Vagina (tissue), 2 donors: ENCODE results near the gene SFXN3. TPM values are rescaled to one million over a fixed set of nuclear protein-coding genes. Genes with fewer than 3 reads are reported as not detected.

Source experiments
- DNase-seq, 2 donors: peaks; one replicate each; pipeline ENCODE4 v3.0.0-alpha.2; 2017; ENCODE audit errors: extremely low spot score in 2 of 2
- H3K27ac ChIP-seq: fragments of 200-600 bp; sonication (generic); one replicate; pipeline ENCODE4 v1.5.1; 2019
- H3K27me3 ChIP-seq: fragments of 200-600 bp; sonication (generic); one replicate; pipeline ENCODE4 v1.5.1; 2019
- H3K36me3 ChIP-seq, 2 donors: fragments of 200-600 bp; sonication (generic); one replicate each; pipeline ENCODE4 v1.5.1; 2017 to 2019
- H3K4me1 ChIP-seq: fragments of 200-600 bp; sonication (generic); one replicate; pipeline ENCODE4 v1.5.1; 2019
- H3K4me3 ChIP-seq, 2 donors: fragments of 200-600 bp; sonication (generic); 1 replicate in 1 of 2; 2 replicates in 1 of 2; pipeline ENCODE4 v1.5.1; 2016 to 2019
- H3K9me3 ChIP-seq: fragments of 200-600 bp; sonication (generic); one replicate; pipeline ENCODE4 v1.5.1; 2019
- POLR2A ChIP-seq, 2 donors: fragments of 450-650 bp; IDR thresholded peaks; one replicate each; pipeline ENCODE4 v1.6.1; 2017; ENCODE audit warnings: antibody characterized with exemption in 2 of 2, mild to moderate bottlenecking in 2 of 2, moderate library complexity in 2 of 2
- POLR2AphosphoS5 ChIP-seq, 2 donors: sonication (generic); formaldehyde crosslinking; IDR thresholded peaks; one replicate each; pipeline ENCODE4 v1.9.0; 2017; ENCODE audit warnings: antibody characterized with exemption in 2 of 2, mild to moderate bottlenecking in 2 of 2, low read depth in 1 of 2; ENCODE audit not compliant: insufficient read depth in 1 of 2
- intact Hi-C: fragments of 100-400 bp; cut with DNase I; formaldehyde crosslinking; loops from one replicate; pipeline ENCODE4 v1.15.1; 2023
- total RNA-seq: library from RNA; depleted of rRNA; stranded (reverse); fragments of >200 nt; gene quantifications from one replicate; pipeline ENCODE4 v1.2.3, GENCODE V29; 2016
- TF ChIP-seq, protein P1 (sequence below), 3 experiments: fragments of 450-650 bp in 2 of 3; fragments of 200-600 bp in 1 of 3; sonication (generic) in 1 of 3; IDR thresholded peaks; one replicate each; pipeline ENCODE4 v1.5.1; 2017 to 2019; ENCODE audit warnings: antibody characterized with exemption in 3 of 3, mild to moderate bottlenecking in 2 of 3, moderate library complexity in 2 of 3

The SFXN3 gene
- total RNA-seq, 1 donor from 2014 or later: 95.0 TPM

DNA sequence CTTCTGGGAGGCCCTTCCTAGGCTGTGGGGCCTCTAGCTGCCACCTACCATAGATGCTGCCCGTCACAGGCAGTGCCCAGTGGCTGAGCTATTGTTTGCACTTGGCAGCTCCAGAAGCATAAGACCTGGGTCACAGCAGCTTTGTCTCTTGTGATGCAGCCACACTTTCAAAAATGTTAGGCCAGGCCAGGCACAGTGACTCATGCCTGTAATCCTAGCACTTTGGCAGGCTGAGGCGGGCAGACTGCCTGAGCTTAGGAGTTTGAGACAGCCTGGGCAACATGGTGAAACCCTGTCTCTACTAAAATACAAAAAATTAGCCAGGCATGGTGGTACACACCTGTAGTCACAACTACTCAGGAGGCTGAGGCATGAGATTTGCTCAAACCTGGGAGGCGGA, 21.3 kb downstream of the SFXN3 start:
- Histone ChIP-seq H3K36me3 (no peaks in the 10 kb centered on the region), H3K4me1 (peaks cover 20% of the 10 kb centered on the region), H3K4me3 (no peak overlapping the region), H3K27ac (no peak overlapping the region), H3K27me3 (peaks cover 8% of the 10 kb centered on the region), H3K9me3 (no peaks in the 10 kb centered on the region)
- intact Hi-C loops: no loop called here
- DNase-seq: no peak
- no peak for TF ChIP-seq POLR2A (IDR thresholded peaks at IDR 0.05)
- TF ChIP-seq POLR2AphosphoS5 (IDR thresholded peaks at IDR 0.05; ENCODE audit: insufficient read depth in 1 of 2, low read depth in 1 of 2): no peak
- TF ChIP-seq, protein P1, sequence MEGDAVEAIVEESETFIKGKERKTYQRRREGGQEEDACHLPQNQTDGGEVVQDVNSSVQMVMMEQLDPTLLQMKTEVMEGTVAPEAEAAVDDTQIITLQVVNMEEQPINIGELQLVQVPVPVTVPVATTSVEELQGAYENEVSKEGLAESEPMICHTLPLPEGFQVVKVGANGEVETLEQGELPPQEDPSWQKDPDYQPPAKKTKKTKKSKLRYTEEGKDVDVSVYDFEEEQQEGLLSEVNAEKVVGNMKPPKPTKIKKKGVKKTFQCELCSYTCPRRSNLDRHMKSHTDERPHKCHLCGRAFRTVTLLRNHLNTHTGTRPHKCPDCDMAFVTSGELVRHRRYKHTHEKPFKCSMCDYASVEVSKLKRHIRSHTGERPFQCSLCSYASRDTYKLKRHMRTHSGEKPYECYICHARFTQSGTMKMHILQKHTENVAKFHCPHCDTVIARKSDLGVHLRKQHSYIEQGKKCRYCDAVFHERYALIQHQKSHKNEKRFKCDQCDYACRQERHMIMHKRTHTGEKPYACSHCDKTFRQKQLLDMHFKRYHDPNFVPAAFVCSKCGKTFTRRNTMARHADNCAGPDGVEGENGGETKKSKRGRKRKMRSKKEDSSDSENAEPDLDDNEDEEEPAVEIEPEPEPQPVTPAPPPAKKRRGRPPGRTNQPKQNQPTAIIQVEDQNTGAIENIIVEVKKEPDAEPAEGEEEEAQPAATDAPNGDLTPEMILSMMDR (IDR thresholded peaks at IDR 0.05): no peak

DNA sequence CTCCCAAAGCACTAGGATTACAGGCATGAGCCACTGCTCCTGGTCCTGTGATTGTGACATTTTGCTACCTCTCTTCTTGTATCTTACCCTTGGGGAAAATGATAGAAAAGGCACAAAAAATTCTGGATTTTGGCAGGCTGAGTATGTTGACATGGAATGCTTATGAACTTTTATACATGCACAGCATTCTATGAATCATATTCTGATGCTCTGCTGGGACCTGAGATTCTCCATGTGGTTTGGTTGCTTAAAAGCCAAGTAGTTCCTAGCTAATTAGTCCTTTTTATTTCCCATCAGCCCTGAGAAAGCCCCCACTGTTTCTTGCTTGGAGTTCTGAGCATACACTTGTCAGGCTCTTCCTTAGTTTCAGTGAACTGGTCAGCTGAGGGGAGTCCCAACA, 22.5 kb downstream of the SFXN3 start:
- intact Hi-C loops: no loop called here
- TF ChIP-seq, protein P1 (IDR thresholded peaks at IDR 0.05): no peak
- TF ChIP-seq POLR2AphosphoS5 (IDR thresholded peaks at IDR 0.05; ENCODE audit: insufficient read depth in 1 of 2, low read depth in 1 of 2) (no peak), POLR2A (IDR thresholded peaks at IDR 0.05) (no peak)
- no peak overlapping the region for H3K4me3 ChIP-seq
- H3K36me3 ChIP-seq: no peaks in the 10 kb centered on the region
- peaks cover 12% of the 10 kb centered on the region for H3K4me1 ChIP-seq
- H3K27me3 ChIP-seq: peaks cover 8% of the 10 kb centered on the region
- DNase-seq: no peak
- H3K9me3 ChIP-seq: no peaks in the 10 kb centered on the region
- no peak overlapping the region for H3K27ac ChIP-seq

DNA sequence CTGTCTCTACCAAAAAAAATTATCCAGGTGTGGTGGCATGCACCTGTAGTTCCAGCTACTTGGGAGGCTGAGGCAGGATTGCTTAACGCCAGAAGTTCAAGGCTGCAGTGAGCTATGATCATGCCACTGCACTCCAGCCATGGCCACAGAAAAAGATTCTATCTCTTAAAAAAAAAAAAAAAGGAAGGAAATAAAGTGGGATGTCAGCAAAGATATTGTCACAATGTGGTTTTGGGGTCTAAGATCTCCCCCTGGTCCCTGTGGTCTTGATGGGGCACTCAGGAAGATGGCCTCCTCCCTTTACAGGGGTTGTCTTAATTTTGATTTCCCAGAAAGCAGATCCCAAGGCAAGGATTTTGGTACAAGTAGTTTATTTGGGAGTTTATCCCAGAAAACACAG, 23.3 kb downstream of the SFXN3 start:
- no peak overlapping the region for H3K4me3 ChIP-seq
- no peaks in the 10 kb centered on the region for H3K36me3 ChIP-seq
- H3K27ac ChIP-seq: no peak overlapping the region
- TF ChIP-seq POLR2AphosphoS5 (IDR thresholded peaks at IDR 0.05; ENCODE audit: insufficient read depth in 1 of 2, low read depth in 1 of 2): no peak
- no peak for TF ChIP-seq POLR2A (IDR thresholded peaks at IDR 0.05)
- TF ChIP-seq, protein P1 (IDR thresholded peaks at IDR 0.05): no peak
- H3K4me1 ChIP-seq: peaks cover 11% of the 10 kb centered on the region
- DNase-seq: no peak
- H3K27me3 ChIP-seq: peaks cover 8% of the 10 kb centered on the region
- intact Hi-C loops: no loop called here
- H3K9me3 ChIP-seq: no peaks in the 10 kb centered on the region

DNA sequence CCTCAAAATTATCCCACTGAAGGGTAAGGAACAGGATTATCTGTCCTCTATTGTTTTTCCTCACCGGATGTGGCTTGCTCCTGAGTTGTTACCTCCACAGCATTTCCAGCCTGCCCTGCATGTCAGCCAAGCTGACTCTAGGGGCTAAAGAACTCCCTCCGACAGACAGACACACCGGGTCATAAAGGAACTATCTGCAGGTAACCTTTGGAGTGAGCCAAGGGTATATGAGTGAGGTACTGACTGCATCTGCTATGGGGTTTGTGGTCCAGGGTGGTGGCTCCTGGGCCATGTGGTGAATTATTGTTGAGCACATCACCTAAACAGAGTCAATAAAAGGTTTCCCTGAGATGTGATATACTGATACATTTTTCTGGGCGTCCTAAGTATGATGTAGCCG, 23.8 kb downstream of the SFXN3 start:
- intact Hi-C loops: no loop called here

DNA sequence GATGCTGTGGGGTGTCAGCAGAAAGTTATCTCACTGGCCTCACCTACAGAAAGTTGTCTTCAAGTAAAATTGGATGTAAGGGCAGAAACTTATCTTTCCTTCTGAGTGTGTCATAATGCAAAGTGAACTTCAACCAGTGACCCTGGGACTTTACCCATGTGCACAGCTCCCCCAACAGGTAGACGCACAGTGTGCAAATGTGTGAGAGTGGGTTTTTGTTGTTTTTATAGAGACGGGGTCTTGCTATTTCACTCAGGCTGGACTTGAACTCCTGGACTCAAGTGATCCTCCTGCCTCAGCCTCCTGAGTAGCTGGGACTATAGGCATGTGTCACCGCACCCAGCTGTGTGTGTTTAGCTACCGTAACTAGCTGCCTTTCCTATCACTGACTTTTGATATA, 24.4 kb downstream of the SFXN3 start:
- DNase-seq: no peak
- TF ChIP-seq POLR2A (IDR thresholded peaks at IDR 0.05) (no peak), POLR2AphosphoS5 (IDR thresholded peaks at IDR 0.05; ENCODE audit: insufficient read depth in 1 of 2, low read depth in 1 of 2) (no peak)
- TF ChIP-seq, protein P1 (IDR thresholded peaks at IDR 0.05): no peak
- no peak overlapping the region for H3K27ac ChIP-seq
- H3K9me3 ChIP-seq: no peaks in the 10 kb centered on the region
- H3K27me3 ChIP-seq: no peaks in the 10 kb centered on the region
- H3K36me3 ChIP-seq: no peaks in the 10 kb centered on the region
- no peak overlapping the region for H3K4me3 ChIP-seq
- intact Hi-C loops: no loop called here
- H3K4me1 ChIP-seq: peaks cover 9% of the 10 kb centered on the region

More for the DNA sequence above, 23.8 kb downstream of the SFXN3 start:
- DNase-seq: no peak
- TF ChIP-seq, protein P1 (IDR thresholded peaks at IDR 0.05): no peak
- TF ChIP-seq POLR2A (IDR thresholded peaks at IDR 0.05) (no peak), POLR2AphosphoS5 (IDR thresholded peaks at IDR 0.05; ENCODE audit: insufficient read depth in 1 of 2, low read depth in 1 of 2) (no peak)
- Histone ChIP-seq H3K36me3 (no peaks in the 10 kb centered on the region), H3K27me3 (peaks cover 4% of the 10 kb centered on the region), H3K9me3 (no peaks in the 10 kb centered on the region), H3K27ac (no peak overlapping the region), H3K4me3 (no peak overlapping the region), H3K4me1 (peaks cover 9% of the 10 kb centered on the region)
